Measurements from ENCODE around the gene TSPOAP1. TPM values are rescaled to one million over a fixed set of nuclear protein-coding genes. Genes with fewer than 3 reads are reported as not detected.

Gene TSPOAP1
- total and polyA plus RNA-seq, 8 donors, result 6.5 to 68.8 (median 11.6) TPM; not detected in 1

DNA sequence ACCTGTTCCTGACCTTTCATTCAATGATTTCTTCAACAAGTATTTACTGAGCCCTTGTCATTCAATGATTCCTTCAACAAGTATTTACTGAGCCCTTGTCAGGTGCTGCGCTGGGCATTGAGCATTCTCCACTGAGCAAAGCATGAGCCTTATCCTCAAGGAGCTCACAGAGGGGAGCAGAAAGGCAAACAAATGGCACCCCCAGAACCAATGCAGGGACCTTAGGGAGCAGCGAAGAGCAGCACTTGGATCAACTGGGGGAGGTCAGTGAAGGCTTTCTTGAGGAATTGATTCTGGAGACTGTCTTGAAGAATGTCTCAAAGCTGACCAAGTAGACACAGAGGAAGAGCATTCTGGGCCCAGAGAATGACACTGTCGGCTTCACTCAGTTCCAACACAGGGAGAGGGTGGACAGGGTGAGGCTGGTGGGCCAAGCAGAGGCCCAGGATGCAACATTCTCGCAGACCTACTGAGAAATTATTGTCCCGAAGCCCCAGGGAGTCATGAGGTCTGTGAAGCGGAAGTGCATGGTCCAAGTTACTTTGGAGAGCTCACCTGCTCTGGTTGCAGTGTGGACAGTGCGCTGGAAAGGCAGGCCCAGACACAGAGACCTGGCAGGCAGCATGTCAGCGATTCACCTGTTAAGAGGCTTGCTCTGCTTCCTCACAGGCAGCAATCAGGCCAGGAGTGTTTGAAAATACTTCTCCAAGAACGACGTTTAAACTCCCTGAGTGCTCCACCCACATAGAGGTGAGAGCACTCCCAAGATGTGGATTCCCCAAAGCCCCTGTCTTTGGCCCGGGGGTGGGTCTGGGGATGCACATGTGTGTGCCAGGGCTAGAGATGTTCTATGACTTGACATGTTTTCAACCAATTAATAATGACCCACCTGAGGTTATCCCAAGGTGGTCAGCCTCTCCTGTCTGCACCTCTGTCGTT lies 44.7 kb downstream of the TSPOAP1 start:
- intact Hi-C loops (cut with DNase I; ENCODE audit: low total_unique reads), result no loop called here
- WGBS, 5 donors, result 64 to 71% (median 66%) methylated on average over 11 to 12 of the region's 12 CpGs
- no peaks in the 10 kb centered on the region for H3K36me3 ChIP-seq
- H3K4me3 ChIP-seq, result no peak overlapping the region
- no peak overlapping the region for H3K27ac ChIP-seq
- H3K4me1 ChIP-seq, result peaks cover 6 to 7% (median 6%) of the 10 kb centered on the region in 4 donors
- TF ChIP-seq POLR2A (IDR thresholded peaks at IDR 0.05) (no peak), EP300 (IDR thresholded peaks at IDR 0.05) (no peak), POLR2AphosphoS5 (IDR thresholded peaks at IDR 0.05) (no peak)
- TF ChIP-seq, protein P1, sequence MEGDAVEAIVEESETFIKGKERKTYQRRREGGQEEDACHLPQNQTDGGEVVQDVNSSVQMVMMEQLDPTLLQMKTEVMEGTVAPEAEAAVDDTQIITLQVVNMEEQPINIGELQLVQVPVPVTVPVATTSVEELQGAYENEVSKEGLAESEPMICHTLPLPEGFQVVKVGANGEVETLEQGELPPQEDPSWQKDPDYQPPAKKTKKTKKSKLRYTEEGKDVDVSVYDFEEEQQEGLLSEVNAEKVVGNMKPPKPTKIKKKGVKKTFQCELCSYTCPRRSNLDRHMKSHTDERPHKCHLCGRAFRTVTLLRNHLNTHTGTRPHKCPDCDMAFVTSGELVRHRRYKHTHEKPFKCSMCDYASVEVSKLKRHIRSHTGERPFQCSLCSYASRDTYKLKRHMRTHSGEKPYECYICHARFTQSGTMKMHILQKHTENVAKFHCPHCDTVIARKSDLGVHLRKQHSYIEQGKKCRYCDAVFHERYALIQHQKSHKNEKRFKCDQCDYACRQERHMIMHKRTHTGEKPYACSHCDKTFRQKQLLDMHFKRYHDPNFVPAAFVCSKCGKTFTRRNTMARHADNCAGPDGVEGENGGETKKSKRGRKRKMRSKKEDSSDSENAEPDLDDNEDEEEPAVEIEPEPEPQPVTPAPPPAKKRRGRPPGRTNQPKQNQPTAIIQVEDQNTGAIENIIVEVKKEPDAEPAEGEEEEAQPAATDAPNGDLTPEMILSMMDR (IDR thresholded peaks at IDR 0.05), result no peak
- DNase-seq, result no peak
- H3K9me3 ChIP-seq, result no peaks in the 10 kb centered on the region
- H3K27me3 ChIP-seq, result peaks cover 0 to 56% (median 3%) of the 10 kb centered on the region in 3 donors

DNA sequence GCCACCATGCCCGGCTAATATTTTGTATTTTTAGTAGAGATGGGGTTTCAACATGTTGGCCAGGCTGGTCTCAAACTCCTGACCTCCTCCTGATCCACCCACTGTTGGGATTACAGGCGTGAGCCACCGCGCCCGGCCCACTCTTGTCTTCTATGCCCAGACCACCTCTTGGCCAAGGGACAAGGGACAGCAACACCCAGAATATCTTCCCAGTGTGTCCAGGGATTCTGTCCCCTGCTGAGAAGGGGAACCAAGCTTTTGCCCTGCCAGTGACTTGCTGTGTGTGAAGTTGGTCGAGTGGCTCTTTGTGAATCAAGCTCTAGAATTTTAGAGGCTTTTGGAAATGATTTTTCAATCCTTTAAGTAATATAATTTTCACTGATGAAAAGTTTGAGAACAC lies 46.2 kb downstream of the TSPOAP1 start:
- no peaks in the 10 kb centered on the region for H3K9me3 ChIP-seq
- H3K27ac ChIP-seq, result no peak overlapping the region
- peaks cover 0 to 47% (median 7%) of the 10 kb centered on the region in 3 donors for H3K27me3 ChIP-seq
- no peak for DNase-seq
- 79 to 87% (median 84%) methylated on average over 6 of the region's 6 CpGs for WGBS, 5 donors
- no peak overlapping the region for H3K4me3 ChIP-seq
- TF ChIP-seq POLR2AphosphoS5 (IDR thresholded peaks at IDR 0.05) (no peak), EP300 (IDR thresholded peaks at IDR 0.05) (no peak), POLR2A (IDR thresholded peaks at IDR 0.05) (no peak)
- TF ChIP-seq, protein P1 (IDR thresholded peaks at IDR 0.05), result no peak
- H3K4me1 ChIP-seq, result peaks cover 7 to 16% (median 13%) of the 10 kb centered on the region in 4 donors
- H3K36me3 ChIP-seq, result no peaks in the 10 kb centered on the region
- intact Hi-C loops (cut with DNase I; ENCODE audit: low total_unique reads), result no loop called here

DNA sequence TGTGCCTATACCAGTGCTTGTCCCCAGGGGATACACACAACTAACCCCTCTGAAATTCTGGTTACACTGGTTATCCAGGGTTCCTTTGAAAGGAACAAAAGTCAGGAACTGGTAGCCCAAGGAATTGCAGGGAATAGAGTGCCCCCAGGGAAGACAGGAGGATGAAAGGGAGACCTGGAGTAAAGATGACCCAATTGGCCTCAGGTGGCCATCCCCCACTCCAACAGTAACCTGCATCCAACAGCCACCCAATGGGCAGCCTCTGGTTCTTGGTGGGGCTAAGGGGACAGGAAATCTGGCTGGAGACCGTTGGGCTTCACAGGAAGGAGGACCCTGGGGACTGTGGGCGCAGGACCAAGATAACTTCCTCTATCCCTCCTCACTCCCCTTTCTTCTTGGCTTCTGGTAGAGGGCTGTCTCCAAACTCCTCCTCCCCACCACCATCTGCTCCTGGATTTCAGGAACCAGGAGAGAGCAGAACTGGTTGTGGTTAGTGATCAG lies 47.0 kb downstream of the TSPOAP1 start:
- WGBS, 5 donors, result 36 to 53% (median 50%) methylated on average over 2 of the region's 2 CpGs; no CpG with 5 or more reads in 1 of the 5 donors
- Histone ChIP-seq H3K27me3 (peaks cover 0 to 47% (median 7%) of the 10 kb centered on the region in 3 donors), H3K27ac (no peak overlapping the region), H3K4me1 (peaks cover 7 to 16% (median 13%) of the 10 kb centered on the region in 4 donors), H3K4me3 (no peak overlapping the region), H3K9me3 (no peaks in the 10 kb centered on the region), H3K36me3 (no peaks in the 10 kb centered on the region)
- intact Hi-C loops (cut with DNase I; ENCODE audit: low total_unique reads), result no loop called here
- TF ChIP-seq POLR2AphosphoS5 (IDR thresholded peaks at IDR 0.05), result no peak
- no peak for TF ChIP-seq EP300 (IDR thresholded peaks at IDR 0.05)
- TF ChIP-seq, protein P1 (IDR thresholded peaks at IDR 0.05), result no peak
- no peak for TF ChIP-seq POLR2A (IDR thresholded peaks at IDR 0.05)
- DNase-seq, result no peak

DNA sequence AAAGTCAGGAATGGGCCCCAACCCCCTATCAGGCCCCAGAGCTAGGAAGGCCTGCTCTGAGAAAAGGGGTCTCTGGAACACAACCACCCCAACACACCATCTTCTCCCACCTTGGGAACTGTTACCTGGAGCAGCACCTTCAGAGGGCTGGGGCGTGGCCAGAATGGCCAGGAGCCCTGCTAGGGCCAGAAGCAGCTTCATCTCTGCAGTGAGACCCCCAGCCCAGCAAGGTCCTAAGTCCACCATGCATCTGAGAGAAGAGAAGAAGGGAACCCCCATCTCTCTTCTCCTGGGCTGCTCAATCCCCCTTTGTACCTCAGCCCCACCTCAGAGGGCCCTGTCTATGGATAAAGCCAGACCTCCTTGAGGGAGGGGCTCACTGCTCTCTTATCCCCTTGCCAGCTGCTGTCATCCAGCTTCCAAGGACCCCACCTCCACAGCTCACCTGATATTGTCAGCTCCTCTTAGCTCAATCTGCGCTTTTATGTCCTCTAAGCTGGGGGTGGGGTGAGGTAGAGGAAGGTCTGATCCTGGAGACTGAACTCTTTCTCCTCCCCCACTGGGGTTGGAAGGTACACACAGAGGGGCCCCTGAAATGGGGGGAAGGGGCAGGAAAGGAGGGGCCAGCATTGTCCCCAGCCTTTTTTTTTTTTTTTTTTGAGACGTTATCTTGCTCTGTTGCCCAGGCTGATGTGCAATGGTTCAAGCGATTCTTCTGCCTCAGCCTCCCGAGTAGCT lies 47.9 kb downstream of the TSPOAP1 start, which contains the start of gene MPO:
TSS of gene MPO (minus strand) at position 456 of the 738 bp plus-strand sequence. CDS start at position 279, 177 bp downstream.
- Histone ChIP-seq H3K4me1 (peaks cover 7 to 16% (median 13%) of the 10 kb centered on the region in 4 donors), H3K4me3 (no peak within 1 kb of the TSS), H3K9me3 (no peaks in the 10 kb centered on the region), H3K36me3 (no peaks in the 10 kb centered on the region), H3K27me3 (peaks cover 0 to 39% (median 7%) of the 10 kb centered on the region in 3 donors), H3K27ac (no peak within 1 kb of the TSS)
- no peak for DNase-seq
- intact Hi-C loops (cut with DNase I; ENCODE audit: low total_unique reads), result no loop called here
- WGBS, 5 donors, result 75 to 92% (median 86%) methylated on average over 5 of the region's 5 CpGs
- TF ChIP-seq EP300 (IDR thresholded peaks at IDR 0.05) (no peak), POLR2AphosphoS5 (IDR thresholded peaks at IDR 0.05) (no peak), POLR2A (IDR thresholded peaks at IDR 0.05) (no peak)
- TF ChIP-seq, protein P1 (IDR thresholded peaks at IDR 0.05), result no peak
